Gastrocnemius medialis (tissue), 4 donors: ENCODE results near the gene HERC2. TPM values are rescaled to one million over a fixed set of nuclear protein-coding genes. Genes with fewer than 3 reads are reported as not detected.

ENCODE experiments used
- ATAC-seq, 2 donors: fragments of 150-250 bp; one replicate each; pipeline ENCODE4 v1.9.1; 2016
- DNase-seq, 2 donors: peaks; one replicate each; pipeline ENCODE4 v3.0.0-alpha.2; 2019
- H3K27ac ChIP-seq, 4 donors: fragments of 200-600 bp; sonication (generic); 1 replicate in 1 of 4; 2 replicates in 3 of 4; pipeline ENCODE4 v1.5.1; 2016 to 2018; ENCODE audit warnings: mild to moderate bottlenecking in 2 of 4, moderate library complexity in 1 of 4
- H3K27me3 ChIP-seq, 3 donors: fragments of 200-600 bp; sonication (generic) in 2 of 3; 1 replicate in 1 of 3; 2 replicates in 2 of 3; pipeline versions ENCODE4 v1.5.1 to v1.6.0; 2016 to 2019; ENCODE audit warnings: mild to moderate bottlenecking in 1 of 3, moderate library complexity in 1 of 3
- H3K36me3 ChIP-seq, 2 donors: fragments of 200-600 bp; sonication (generic) in 1 of 2; one replicate each; pipeline ENCODE4 v1.5.1; 2017 to 2018
- H3K4me1 ChIP-seq, 2 donors: fragments of 200-600 bp; sonication (generic) in 1 of 2; one replicate each; pipeline ENCODE4 v1.5.1; 2016 to 2017; ENCODE audit warnings: mild to moderate bottlenecking in 2 of 2
- H3K4me3 ChIP-seq, 4 donors: fragments of 200-600 bp; sonication (generic) in 3 of 4; 1 replicate in 1 of 4; 2 replicates in 3 of 4; pipeline ENCODE4 v1.5.1; 2016 to 2019; ENCODE audit warnings: mild to moderate bottlenecking in 2 of 4
- H3K9me3 ChIP-seq, 3 donors: fragments of 200-600 bp; sonication (generic) in 2 of 3; 1 replicate in 1 of 3; 2 replicates in 2 of 3; pipeline ENCODE4 v1.5.1; 2016 to 2019
- POLR2A ChIP-seq, 2 donors: fragments of 450-650 bp; IDR thresholded peaks; one replicate each; pipeline ENCODE4 v1.6.1; 2017; ENCODE audit warnings: antibody characterized with exemption in 2 of 2, mild to moderate bottlenecking in 2 of 2, moderate library complexity in 2 of 2
- in situ Hi-C, 4 donors: fragments of 200-750 bp; cut with MboI; loops; one replicate each; pipeline versions ENCODE4 v1.15.0 to v1.8.0; 2017; ENCODE audit warnings: low sequenced_read_pairs in 4 of 4
- intact Hi-C: fragments of 100-400 bp; cut with DNase I; formaldehyde crosslinking; loops from one replicate; pipeline ENCODE4 v1.15.1; 2023; ENCODE audit warnings: low total_unique reads
- total RNA-seq, 4 donors: library from RNA; depleted of rRNA; stranded (reverse); fragments of >200 nt; gene quantifications; one replicate each; pipeline versions ENCODE4 v1.1.0 to v1.2.3, GENCODE V29; 2016
- TF ChIP-seq, protein P1 (sequence below), 5 experiments: fragments of 450-650 bp in 3 of 5; fragments of 200-600 bp in 2 of 5; sonication (generic) in 2 of 5; IDR thresholded peaks in 4 of 5; conservative IDR thresholded peaks in 1 of 5; 1 replicate in 4 of 5; 2 replicates in 1 of 5; pipeline ENCODE4 v1.5.1; 2016 to 2019; ENCODE audit warnings: antibody characterized with exemption in 5 of 5, mild to moderate bottlenecking in 3 of 5, moderate library complexity in 3 of 5

HERC2 gene
- total RNA-seq, 4 donors from 2014 or later: 46.8 to 92.7 (median 62.2) TPM

DNA sequence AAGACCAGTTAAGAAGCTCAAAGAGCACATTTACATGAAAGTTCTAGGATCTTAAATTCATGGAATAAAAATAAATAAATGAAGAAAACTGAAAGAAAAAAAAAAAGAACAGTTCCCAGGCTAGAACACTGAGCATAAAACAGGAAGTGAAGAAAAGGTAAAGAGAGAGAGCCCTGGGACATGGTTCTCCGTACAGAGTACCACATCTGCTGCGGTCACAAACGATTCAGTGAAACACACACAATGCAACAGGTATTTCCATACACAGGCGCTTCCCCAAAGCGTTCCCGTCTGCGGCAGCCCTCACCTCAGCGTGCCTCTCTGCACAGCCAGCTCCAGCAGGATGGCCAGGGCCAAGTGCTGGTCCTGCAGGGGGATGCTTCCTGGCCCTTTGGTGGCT is 49.4 kb downstream of the HERC2 start:
- Histone ChIP-seq H3K27ac (no peak overlapping the region), H3K36me3 (peaks cover 0 to 66% of the 10 kb centered on the region in 2 donors), H3K9me3 (no peaks in the 10 kb centered on the region), H3K4me1 (no peaks in the 10 kb centered on the region), H3K4me3 (no peak overlapping the region), H3K27me3 (no peaks in the 10 kb centered on the region)
- in situ Hi-C loops (no loop called here), intact Hi-C loops (no loop called here)
- ATAC-seq: no peak
- no peak for DNase-seq
- TF ChIP-seq POLR2A (IDR thresholded peaks at IDR 0.05): no peak
- TF ChIP-seq, protein P1, sequence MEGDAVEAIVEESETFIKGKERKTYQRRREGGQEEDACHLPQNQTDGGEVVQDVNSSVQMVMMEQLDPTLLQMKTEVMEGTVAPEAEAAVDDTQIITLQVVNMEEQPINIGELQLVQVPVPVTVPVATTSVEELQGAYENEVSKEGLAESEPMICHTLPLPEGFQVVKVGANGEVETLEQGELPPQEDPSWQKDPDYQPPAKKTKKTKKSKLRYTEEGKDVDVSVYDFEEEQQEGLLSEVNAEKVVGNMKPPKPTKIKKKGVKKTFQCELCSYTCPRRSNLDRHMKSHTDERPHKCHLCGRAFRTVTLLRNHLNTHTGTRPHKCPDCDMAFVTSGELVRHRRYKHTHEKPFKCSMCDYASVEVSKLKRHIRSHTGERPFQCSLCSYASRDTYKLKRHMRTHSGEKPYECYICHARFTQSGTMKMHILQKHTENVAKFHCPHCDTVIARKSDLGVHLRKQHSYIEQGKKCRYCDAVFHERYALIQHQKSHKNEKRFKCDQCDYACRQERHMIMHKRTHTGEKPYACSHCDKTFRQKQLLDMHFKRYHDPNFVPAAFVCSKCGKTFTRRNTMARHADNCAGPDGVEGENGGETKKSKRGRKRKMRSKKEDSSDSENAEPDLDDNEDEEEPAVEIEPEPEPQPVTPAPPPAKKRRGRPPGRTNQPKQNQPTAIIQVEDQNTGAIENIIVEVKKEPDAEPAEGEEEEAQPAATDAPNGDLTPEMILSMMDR (IDR thresholded peaks at IDR 0.05 in 4 of 5, conservative IDR thresholded peaks at IDR 0.05 in 1 of 5): no peak

DNA sequence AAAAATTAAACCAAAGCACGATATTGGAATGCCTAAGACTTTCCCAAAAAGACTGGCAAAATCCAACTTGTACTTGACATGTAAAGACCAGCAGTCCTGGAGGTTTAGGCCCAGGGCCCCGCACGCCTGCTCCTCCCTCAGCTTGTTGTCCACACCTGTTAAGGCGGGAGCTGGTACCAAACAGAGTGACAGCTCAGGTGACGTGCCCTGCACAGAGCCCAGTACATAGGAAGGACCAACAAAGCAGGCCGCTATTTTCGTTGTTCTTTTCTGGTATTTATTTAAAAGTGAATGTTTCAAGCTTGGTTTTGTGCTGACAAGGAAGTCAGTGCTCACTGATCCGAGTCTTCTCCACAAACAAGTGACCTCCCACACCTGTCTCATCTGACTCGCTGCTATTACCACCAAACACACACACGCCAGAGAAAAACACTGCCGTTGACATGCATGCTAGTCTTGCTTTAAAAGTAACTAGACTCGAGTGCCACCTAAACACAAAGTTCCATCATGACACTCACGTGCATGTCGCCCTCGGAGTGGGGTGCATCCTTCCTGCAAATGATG is 50.2 kb downstream of the HERC2 start:
- no peak for ATAC-seq
- H3K27ac ChIP-seq: no peak overlapping the region
- no peaks in the 10 kb centered on the region for H3K9me3 ChIP-seq
- no peaks in the 10 kb centered on the region for H3K4me1 ChIP-seq
- in situ Hi-C loops: no loop called here
- H3K4me3 ChIP-seq: no peak overlapping the region
- DNase-seq: no peak
- peaks cover 0 to 75% of the 10 kb centered on the region in 2 donors for H3K36me3 ChIP-seq
- no peaks in the 10 kb centered on the region for H3K27me3 ChIP-seq
- intact Hi-C loops: no loop called here
- TF ChIP-seq, protein P1 (IDR thresholded peaks at IDR 0.05 in 4 of 5, conservative IDR thresholded peaks at IDR 0.05 in 1 of 5): no peak
- TF ChIP-seq POLR2A (IDR thresholded peaks at IDR 0.05): no peak

DNA sequence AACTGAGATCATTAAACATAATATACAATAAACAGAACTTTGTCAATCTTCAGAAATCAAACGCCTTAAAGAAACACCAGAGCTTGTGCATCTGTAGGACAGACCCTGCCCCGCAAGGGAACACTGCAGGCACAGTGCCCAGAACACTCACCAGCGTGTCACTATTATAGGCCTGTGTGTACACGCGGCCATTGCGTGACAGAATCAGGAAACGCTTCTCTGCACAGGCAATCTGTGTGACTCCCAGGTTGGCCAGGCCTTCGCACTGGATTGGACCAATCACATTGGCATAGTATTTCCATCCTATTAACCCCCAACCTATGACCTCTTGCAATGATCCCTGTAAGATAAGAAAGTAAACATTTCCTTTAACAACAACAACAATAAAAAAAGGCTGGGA is 52.9 kb downstream of the HERC2 start:
- no peaks in the 10 kb centered on the region for H3K27me3 ChIP-seq
- H3K4me1 ChIP-seq: no peaks in the 10 kb centered on the region
- no peak overlapping the region for H3K27ac ChIP-seq
- intact Hi-C loops (no loop called here), in situ Hi-C loops (no loop called here)
- H3K9me3 ChIP-seq: no peaks in the 10 kb centered on the region
- ATAC-seq (no peak), DNase-seq (no peak)
- TF ChIP-seq POLR2A (IDR thresholded peaks at IDR 0.05): no peak
- TF ChIP-seq, protein P1 (IDR thresholded peaks at IDR 0.05 in 4 of 5, conservative IDR thresholded peaks at IDR 0.05 in 1 of 5): no peak
- peaks cover 0 to 86% of the 10 kb centered on the region in 2 donors for H3K36me3 ChIP-seq
- H3K4me3 ChIP-seq: no peak overlapping the region

DNA sequence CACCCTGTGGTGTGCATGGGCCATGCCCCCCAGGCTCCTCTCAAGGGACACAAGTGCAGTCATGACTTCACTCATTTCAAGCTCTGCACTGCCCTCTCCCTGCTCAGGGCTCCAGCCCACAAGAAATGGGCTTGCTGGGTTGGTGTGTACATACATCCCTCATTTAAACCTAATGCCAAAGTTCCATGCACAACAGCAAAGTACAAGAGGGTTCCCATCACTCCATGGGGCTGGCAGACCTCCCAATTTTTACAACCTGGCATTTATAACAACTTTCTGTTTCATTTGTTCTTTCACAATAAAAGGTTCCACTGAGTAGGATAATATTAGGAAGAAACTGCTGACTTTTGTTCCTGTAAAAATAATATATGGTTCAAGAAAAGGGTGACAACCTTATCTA is 54.3 kb downstream of the HERC2 start:
- peaks cover 0 to 82% of the 10 kb centered on the region in 2 donors for H3K36me3 ChIP-seq
- no peak overlapping the region for H3K4me3 ChIP-seq
- ATAC-seq (no peak), DNase-seq (no peak)
- no peak for TF ChIP-seq POLR2A (IDR thresholded peaks at IDR 0.05)
- intact Hi-C loops (no loop called here), in situ Hi-C loops (no loop called here)
- H3K4me1 ChIP-seq: no peaks in the 10 kb centered on the region
- H3K9me3 ChIP-seq: no peaks in the 10 kb centered on the region
- no peaks in the 10 kb centered on the region for H3K27me3 ChIP-seq
- H3K27ac ChIP-seq: no peak overlapping the region

DNA sequence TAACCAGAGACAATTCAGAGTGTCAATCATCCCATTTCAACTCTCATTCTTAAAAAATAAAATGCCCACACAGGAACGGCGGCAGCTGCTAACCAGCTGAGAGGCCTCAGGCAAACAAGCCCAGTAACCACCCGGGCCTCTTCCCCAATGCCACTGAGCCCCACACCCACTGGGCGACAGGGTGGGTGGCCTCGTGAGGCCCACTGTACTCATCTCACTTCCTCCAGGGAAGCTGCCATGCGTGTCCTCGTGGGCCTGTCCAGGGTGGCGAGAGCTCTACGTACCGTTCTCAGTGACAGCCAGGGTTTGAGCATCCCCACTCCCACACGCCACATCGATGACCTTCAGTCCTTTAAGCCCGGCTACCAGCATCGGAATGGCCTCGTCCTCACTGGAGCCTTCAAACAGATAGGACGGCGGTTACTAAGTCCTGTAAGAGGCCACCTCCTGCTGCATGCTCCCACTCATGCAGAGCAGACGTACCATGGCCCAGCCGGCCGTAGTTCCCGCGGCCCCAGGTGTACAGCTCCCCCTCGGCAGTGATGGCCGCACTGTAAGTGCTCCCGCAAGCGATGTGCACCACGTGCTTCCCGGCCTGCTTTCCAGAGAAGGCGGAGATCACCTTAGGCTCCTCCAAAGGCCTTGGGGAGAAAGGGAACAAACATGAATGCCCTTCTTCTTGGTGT is 56.5 kb downstream of the HERC2 start:
- Histone ChIP-seq H3K4me1 (peaks cover 0 to 5% of the 10 kb centered on the region in 2 donors), H3K9me3 (no peaks in the 10 kb centered on the region), H3K4me3 (no peak overlapping the region), H3K36me3 (peaks cover 0 to 70% of the 10 kb centered on the region in 2 donors), H3K27ac (no peak overlapping the region), H3K27me3 (no peaks in the 10 kb centered on the region)
- intact Hi-C loops: no loop called here
- no peak for ATAC-seq
- no peak for DNase-seq
- no peak for TF ChIP-seq POLR2A (IDR thresholded peaks at IDR 0.05)
- TF ChIP-seq, protein P1 (IDR thresholded peaks at IDR 0.05 in 4 of 5, conservative IDR thresholded peaks at IDR 0.05 in 1 of 5): no peak
- in situ Hi-C loops: no loop called here
